HepG2 (cell line): ENCODE results near the gene ARFGAP2. TPM values are rescaled to one million over a fixed set of nuclear protein-coding genes. Genes with fewer than 3 reads are reported as not detected.

Source experiments
- GTF3A ChIP-seq: sonication (generic); formaldehyde crosslinking; conservative IDR thresholded peaks from 2 replicates; pipeline ENCODE4 v1.4.0; 2020; ENCODE audit warnings: mild to moderate bottlenecking, missing genetic modification reagents
- PATZ1 ChIP-seq: sonication (generic); formaldehyde crosslinking; IDR thresholded peaks from 2 replicates; pipeline ENCODE4 v1.4.0; 2020; ENCODE audit warnings: missing genetic modification reagents
- POLR2A ChIP-seq, 2 experiments: IDR thresholded peaks; 2 replicates each; pipeline ENCODE4 v1.6.1; 2011; ENCODE audit warnings: low read depth in 2 of 2, low read length in 2 of 2, mild to moderate bottlenecking in 1 of 2, moderate library complexity in 1 of 2; ENCODE audit not compliant: insufficient read depth in 1 of 2
- RERE ChIP-seq: IDR thresholded peaks from 2 replicates; pipeline ENCODE4 v1.6.1; 2016; ENCODE audit warnings: low read depth, missing genetic modification reagents, missing compliant biosample characterization
- THAP8 ChIP-seq: sonication (generic); formaldehyde crosslinking; IDR thresholded peaks from 2 replicates; pipeline ENCODE4 v1.5.1; 2020; ENCODE audit warnings: missing genetic modification reagents, mild to moderate bottlenecking, borderline replicate concordance
- ZNF10 ChIP-seq: sonication (generic); formaldehyde crosslinking; IDR thresholded peaks from 2 replicates; pipeline ENCODE4 v1.4.0; 2020; ENCODE audit warnings: mild to moderate bottlenecking, low read depth, missing genetic modification reagents, borderline replicate concordance
- ZNF142 ChIP-seq: sonication (generic); formaldehyde crosslinking; IDR thresholded peaks from 2 replicates; pipeline ENCODE4 v1.4.0; 2020; ENCODE audit warnings: missing genetic modification reagents
- ZNF547 ChIP-seq: sonication (generic); formaldehyde crosslinking; IDR thresholded peaks from 2 replicates; pipeline ENCODE4 v1.5.1; 2020; ENCODE audit warnings: mild to moderate bottlenecking, missing genetic modification reagents
- ZNF614 ChIP-seq: IDR thresholded peaks from 2 replicates; pipeline ENCODE4 v1.6.1; 2018; ENCODE audit warnings: missing biosample characterization, missing genetic modification reagents, inconsistent platforms, borderline replicate concordance
- ZNF780A ChIP-seq: sonication (generic); formaldehyde crosslinking; IDR thresholded peaks from 2 replicates; pipeline ENCODE4 v1.8.0; 2022; ENCODE audit warnings: mild to moderate bottlenecking, missing genetic modification reagents, moderate library complexity
- ZXDC ChIP-seq: sonication (generic); formaldehyde crosslinking; IDR thresholded peaks from 2 replicates; pipeline ENCODE4 v1.5.0; 2020; ENCODE audit warnings: mild to moderate bottlenecking, missing genetic modification reagents
- polyA plus RNA-seq, 8 experiments: library from polyadenylated mRNA; depleted of rRNA in 3 of 8; stranded (reverse) in 7 of 8; unstranded in 1 of 8; fragments of >200 nt; fragmentation: Illumina TruSeq in 4 of 8; extraction: Trizol in 4 of 8; gene quantifications; 2 replicates each; pipeline versions ENCODE4 v1.2.1 to v1.2.3, GENCODE V29; 2011 to 2016; ENCODE audit warnings: low read depth in 4 of 8, missing spikeins in 1 of 8, mixed read lengths in 1 of 8; ENCODE audit not compliant: insufficient read depth in 1 of 8
- total RNA-seq, 5 experiments: library from RNA; depleted of rRNA; stranded (reverse); fragments of >200 nt; fragmentation: Illumina TruSeq; extraction: Trizol; gene quantifications; 2 replicates each; pipeline ENCODE4 v1.2.3, GENCODE V29; 2016; ENCODE audit warnings: low read depth in 1 of 5

Gene ARFGAP2
- total and polyA plus RNA-seq, 2 of the 13 experiments (the other 11 are each of a cell fraction or from before 2014, with no cell fraction given), result 32.3 to 75.3 TPM

GRCh38 chr11:47161134-47161854 lies 15.4 kb downstream of the ARFGAP2 start (continued):
- no peak for TF ChIP-seq GTF3A (CRISPR knock-in tag)
- TF ChIP-seq ZXDC (CRISPR knock-in tag), result 0 out of 2 replicates have a peak, but pooled peaks have one; percentile 13
- TF ChIP-seq THAP8 (CRISPR knock-in tag), result no peak
- no peak for TF ChIP-seq ZNF142 (CRISPR knock-in tag)
- no peak for TF ChIP-seq ZNF10
- no peak for TF ChIP-seq ZNF780A
- no peak for TF ChIP-seq ZNF614 (CRISPR knock-in tag)
- TF ChIP-seq POLR2A (IDR thresholded peaks at IDR 0.05; ENCODE audit: insufficient read depth in 1 of 2, low read depth in 2 of 2, low read length in 2 of 2), result peak in 1 of 2 experiments; percentile 47; a peak in 2 of 4 replicates
- TF ChIP-seq PATZ1 (CRISPR knock-in tag), result 0 out of 2 replicates have a peak, but pooled peaks have one; percentile 12
- TF ChIP-seq RERE (CRISPR knock-in tag), result no peak
- peak; percentile 42; the same call in 1 of the 2 replicates for TF ChIP-seq ZNF547 (CRISPR knock-in tag)
